AG04450 (cell line): ENCODE results near the gene SF3A2. TPM values are rescaled to one million over a fixed set of nuclear protein-coding genes. Genes with fewer than 3 reads are reported as not detected.

Experiments
- CTCF ChIA-PET: fragments of 300-600, 350-600 bp; formaldehyde crosslinking; extraction: SDS; loops from one replicate; lab custom pipeline; 2022; ENCODE audit warnings: antibody characterized with exemption, inconsistent platforms; lab: Charles Lee
- POLR2A ChIA-PET: fragments of 350-600 bp; formaldehyde crosslinking; extraction: SDS; loops from one replicate; lab custom pipeline; 2021; ENCODE audit warnings: antibody characterized with exemption, inconsistent platforms; lab: Yijun Ruan, JAX
- DNase-seq: peaks from one replicate; pipeline ENCODE4 v3.0.0-alpha.2; 2011; ENCODE audit warnings: low read depth, low spot score
- H3K27ac ChIP-seq: one replicate; pipeline ENCODE4 v1.5.1; 2012; ENCODE audit warnings: low read depth, low read length, control low read depth
- H3K27me3 ChIP-seq: one replicate; pipeline ENCODE4 v1.6.0; 2012; ENCODE audit warnings: low read length; ENCODE audit not compliant: control insufficient read depth, insufficient read depth
- H3K4me3 ChIP-seq: 2 replicates; pipeline ENCODE4 v1.5.1; 2011; ENCODE audit warnings: mild to moderate bottlenecking, low read depth, low read length, control low read depth
- H3K9me3 ChIP-seq: 2 replicates; pipeline ENCODE4 v1.5.1; 2012; ENCODE audit warnings: low read length; ENCODE audit not compliant: control insufficient read depth, insufficient read depth
- polyA plus RNA-seq: library from polyadenylated mRNA; depleted of rRNA; stranded (reverse); fragments of >200 nt; gene quantifications from 2 replicates; pipeline ENCODE4 v1.2.3, GENCODE V29; 2011
- TF ChIP-seq, protein P1 (sequence below): IDR thresholded peaks from 2 replicates; pipeline ENCODE4 v1.5.1; 2011; ENCODE audit warnings: low read depth, low read length, control low read depth, inconsistent platforms

Gene SF3A2
- polyA plus RNA-seq, 1 experiment = 7.0 TPM

- no peak for DNase-seq
- TF ChIP-seq, protein P1, sequence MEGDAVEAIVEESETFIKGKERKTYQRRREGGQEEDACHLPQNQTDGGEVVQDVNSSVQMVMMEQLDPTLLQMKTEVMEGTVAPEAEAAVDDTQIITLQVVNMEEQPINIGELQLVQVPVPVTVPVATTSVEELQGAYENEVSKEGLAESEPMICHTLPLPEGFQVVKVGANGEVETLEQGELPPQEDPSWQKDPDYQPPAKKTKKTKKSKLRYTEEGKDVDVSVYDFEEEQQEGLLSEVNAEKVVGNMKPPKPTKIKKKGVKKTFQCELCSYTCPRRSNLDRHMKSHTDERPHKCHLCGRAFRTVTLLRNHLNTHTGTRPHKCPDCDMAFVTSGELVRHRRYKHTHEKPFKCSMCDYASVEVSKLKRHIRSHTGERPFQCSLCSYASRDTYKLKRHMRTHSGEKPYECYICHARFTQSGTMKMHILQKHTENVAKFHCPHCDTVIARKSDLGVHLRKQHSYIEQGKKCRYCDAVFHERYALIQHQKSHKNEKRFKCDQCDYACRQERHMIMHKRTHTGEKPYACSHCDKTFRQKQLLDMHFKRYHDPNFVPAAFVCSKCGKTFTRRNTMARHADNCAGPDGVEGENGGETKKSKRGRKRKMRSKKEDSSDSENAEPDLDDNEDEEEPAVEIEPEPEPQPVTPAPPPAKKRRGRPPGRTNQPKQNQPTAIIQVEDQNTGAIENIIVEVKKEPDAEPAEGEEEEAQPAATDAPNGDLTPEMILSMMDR = no peak
- Histone ChIP-seq H3K27me3 (no peaks in the 10 kb centered on the region), H3K4me3 (no peak overlapping the region), H3K27ac (no peak overlapping the region), H3K9me3 (no peaks in the 10 kb centered on the region; the same call in 1 of the 2 replicates)
- ChIA-PET CTCF (no interaction called here), POLR2A (no interaction called here)
These were observed 25.5 kb upstream of the SF3A2 start for GRCh38 chr19:2210987-2211740.

GRCh38 chr19:2212861-2213711, 23.5 kb upstream of the SF3A2 start:
- no peak overlapping the region for H3K4me3 ChIP-seq
- H3K27ac ChIP-seq = no peak overlapping the region
- ChIA-PET POLR2A (interaction anchor here (0.6 to 0.7 kb wide), 2 partner anchors 49 to 85 kb away, joined by 3 to 5 read pairs; no protein-coding TSS in a partner anchor), CTCF (interaction anchor here (1.0 kb wide), 1 partner anchor 57 kb away, joined by 4 read pairs; no protein-coding TSS in a partner anchor)
- H3K27me3 ChIP-seq = no peaks in the 10 kb centered on the region
- DNase-seq = no peak
- TF ChIP-seq, protein P1 = no peak
- H3K9me3 ChIP-seq = no peaks in the 10 kb centered on the region; the same call in 1 of the 2 replicates

GRCh38 chr19:2213799-2214198, 22.8 kb upstream of the SF3A2 start:
- TF ChIP-seq, protein P1 = no peak
- H3K27ac ChIP-seq = no peak overlapping the region
- H3K27me3 ChIP-seq = no peaks in the 10 kb centered on the region
- POLR2A ChIA-PET = interaction anchor here (0.6 kb wide), 1 partner anchor 22 kb away, joined by 5 read pairs; no protein-coding TSS in a partner anchor
- CTCF ChIA-PET = interaction anchor here (1.0 kb wide), 1 partner anchor 58 kb away, joined by 4 read pairs; no protein-coding TSS in a partner anchor
- H3K4me3 ChIP-seq = no peak overlapping the region
- no peak for DNase-seq
- H3K9me3 ChIP-seq = no peaks in the 10 kb centered on the region; the same call in 1 of the 2 replicates

DNA sequence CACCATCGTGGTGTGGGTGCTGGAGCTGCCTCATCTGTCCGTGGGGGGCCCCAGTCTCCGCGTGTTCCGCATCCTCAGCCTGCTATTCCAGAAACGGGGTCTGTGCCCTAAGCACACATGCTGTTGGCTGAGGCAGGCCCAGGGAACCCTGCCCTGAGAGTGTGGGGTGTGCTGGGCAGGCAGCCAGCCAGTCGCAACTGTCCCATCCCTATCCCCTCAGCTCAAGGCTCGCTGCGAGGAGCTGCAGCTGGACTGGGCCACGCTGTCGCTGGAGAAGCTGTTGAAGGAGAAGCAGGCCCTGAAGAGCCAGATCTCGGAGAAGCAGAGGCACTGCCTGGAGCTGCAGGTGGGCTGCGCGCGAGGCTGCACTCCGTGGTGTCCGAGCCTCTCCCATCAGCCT, 22.4 kb upstream of the SF3A2 start:
- no peak for DNase-seq
- ChIA-PET CTCF (interaction anchor here (1.2 kb wide), 1 partner anchor 58 kb away, joined by 5 read pairs; no protein-coding TSS in a partner anchor), POLR2A (interaction anchor here (0.6 kb wide), 1 partner anchor 22 kb away, joined by 5 read pairs; no protein-coding TSS in a partner anchor)
- no peaks in the 10 kb centered on the region for H3K27me3 ChIP-seq
- no peaks in the 10 kb centered on the region; the same call in 1 of the 2 replicates for H3K9me3 ChIP-seq
- TF ChIP-seq, protein P1 = no peak
- H3K27ac ChIP-seq = no peak overlapping the region
- H3K4me3 ChIP-seq = no peak overlapping the region
